GM20000 (cell line): ENCODE measurements around the gene CDC73.
"Not testable (repeated sequence)": the region's sequence is repeated elsewhere in the genome, so short reads cannot be mapped to it uniquely, and the experiment has no call there.

Source experiments
- DNase-seq: peaks from one replicate; pipeline ENCODE4 v3.0.0; 2012; ENCODE audit warnings: low spot score
- CTCF ChIP-seq: IDR thresholded peaks from 2 replicates; pipeline ENCODE4 v1.5.1; 2012; ENCODE audit warnings: mild to moderate bottlenecking, control low read depth; ENCODE audit errors: extremely low read depth, missing control alignments

CDC73 gene

GRCh38 chr1:193114485-193115095 is 7.2 kb upstream of the CDC73 start:
- DNase-seq: no peak
- TF ChIP-seq CTCF: no peak

- no peak for TF ChIP-seq CTCF
- DNase-seq: no peak
Measured at GRCh38 chr1:193115629-193116227, 6.1 kb upstream of the CDC73 start.

- DNase-seq: not testable (repeated sequence)
Measured at GRCh38 chr1:193117167-193117566, 4.7 kb upstream of the CDC73 start.

GRCh38 chr1:193118194-193118593 is 3.6 kb upstream of the CDC73 start:
- no peak for TF ChIP-seq CTCF
- no peak for DNase-seq

- TF ChIP-seq CTCF: no peak
- DNase-seq: no peak
Measured at GRCh38 chr1:193118803-193119730, 2.8 kb upstream of the CDC73 start.

GRCh38 chr1:193120604-193121166 is 1.1 kb upstream of the CDC73 start:
- no peak for DNase-seq

GRCh38 chr1:193123751-193124150 is 1.9 kb downstream of the CDC73 start:
- no peak for TF ChIP-seq CTCF

More at GRCh38 chr1:193120604-193121166, 1.1 kb upstream of the CDC73 start:
- TF ChIP-seq CTCF: no peak

More at GRCh38 chr1:193123751-193124150, 1.9 kb downstream of the CDC73 start:
- no peak for DNase-seq
